Activated T-cell treated with anti-CD3 and anti-CD28 coated beads for 24 hours (primary cell): ENCODE measurements around the gene POM121C.
"Not testable (repeated sequence)": the region's sequence is repeated elsewhere in the genome, so short reads cannot be mapped to it uniquely, and the experiment has no call there.

ENCODE experiments used
- DNase-seq: peaks from one replicate; pipeline ENCODE4 v3.0.0-alpha.2; 2020; ENCODE audit warnings: low read depth

Gene POM121C

GRCh38 chr7:75393194-75393593 lies 92.9 kb downstream of the POM121C start:
- DNase-seq = not testable (repeated sequence)

DNA sequence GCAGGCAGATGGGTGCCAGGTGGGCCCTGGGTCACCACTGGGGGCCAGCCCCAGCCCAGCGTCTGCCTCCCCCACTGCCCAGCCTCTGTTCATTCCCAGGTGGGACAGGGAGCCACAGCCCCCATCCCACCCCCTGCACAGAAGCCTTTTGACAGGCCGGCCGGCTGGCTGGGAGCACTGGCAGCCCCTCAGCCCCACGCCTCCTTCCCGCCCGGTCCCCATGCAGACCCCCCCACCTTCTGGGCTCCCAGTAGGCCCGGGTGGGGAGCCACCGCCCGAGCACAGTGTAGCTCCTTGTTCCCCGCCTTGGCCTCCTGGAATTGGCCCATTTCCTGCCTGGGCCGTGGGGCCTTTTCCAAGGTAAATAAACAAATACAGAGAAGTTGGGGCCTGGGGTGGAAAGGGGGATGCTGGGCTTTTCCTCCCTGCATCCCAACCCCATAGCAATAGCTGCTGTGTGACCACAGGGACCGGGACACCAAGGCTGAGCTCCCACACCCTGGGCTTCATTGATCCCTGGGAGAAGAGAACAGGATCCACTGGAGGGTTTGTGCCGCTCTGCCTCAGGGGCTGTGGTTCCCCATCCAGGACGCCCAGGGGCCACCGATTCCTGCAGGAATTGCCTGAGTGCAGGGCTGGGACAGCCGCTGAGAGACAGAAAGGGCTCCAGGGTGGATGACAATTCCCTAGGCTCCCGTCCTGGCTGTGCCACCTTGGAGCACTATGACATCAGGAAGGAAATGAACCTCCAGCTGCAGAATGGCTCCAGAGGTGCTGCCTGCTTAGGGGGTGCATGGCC lies 111.4 kb downstream of the POM121C start:
- not testable (repeated sequence) for DNase-seq

DNA sequence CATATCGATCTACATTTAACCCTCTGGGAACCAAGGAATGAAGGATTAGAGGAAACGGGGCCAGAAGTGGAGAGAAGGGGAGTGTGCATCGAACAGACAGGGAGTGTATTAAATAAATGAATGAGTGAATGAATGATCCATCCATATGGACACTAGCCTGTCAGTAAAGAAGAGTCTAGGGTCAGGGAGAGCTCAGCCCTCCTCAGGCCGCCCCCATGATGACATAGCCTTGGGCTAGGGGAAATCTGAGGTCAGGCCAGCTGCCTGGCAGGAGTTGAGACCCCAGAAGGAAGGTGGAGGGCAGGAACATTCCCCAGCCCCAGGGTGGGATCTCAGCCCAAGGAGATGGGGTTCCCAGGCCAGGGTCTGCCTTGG lies 112.0 kb downstream of the POM121C start:
- not testable (repeated sequence) for DNase-seq

DNA sequence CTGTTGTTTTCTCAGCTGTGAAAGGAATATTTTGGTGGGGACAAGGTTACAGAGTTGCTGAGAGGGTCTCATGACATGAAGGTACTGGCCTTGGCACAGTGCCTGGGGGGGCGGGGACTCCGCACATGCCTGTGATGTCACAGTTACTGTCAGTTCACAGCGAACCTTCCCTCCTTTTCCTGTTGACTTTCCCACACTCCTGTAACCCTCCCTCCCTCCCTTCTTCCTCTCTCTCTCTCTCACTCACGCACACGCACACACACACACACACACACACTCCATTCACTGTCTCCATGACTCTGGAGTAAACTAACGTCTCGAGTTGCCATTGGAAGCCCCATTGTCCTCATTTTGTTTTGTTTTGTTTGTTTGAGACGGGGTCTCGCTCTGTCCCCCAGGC lies 118.8 kb downstream of the POM121C start:
- DNase-seq = not testable (repeated sequence)
